Endothelial cell (in vitro differentiated cells): ENCODE measurements around the gene CYBB. TPM values are rescaled to one million over a fixed set of nuclear protein-coding genes. Genes with fewer than 3 reads are reported as not detected.

Experiments
- DNase-seq: peaks from one replicate; pipeline ENCODE4 v3.0.0; 2021; ENCODE audit warnings: low spot score
- H3K27ac Mint-ChIP-seq: one replicate; pipeline ENCODE4 v1.8.0; 2021; ENCODE audit warnings: mixed read lengths, inconsistent platforms; ENCODE audit not compliant: unreplicated experiment
- H3K27me3 Mint-ChIP-seq: one replicate; pipeline ENCODE4 v1.8.0; 2021; ENCODE audit warnings: mild to moderate bottlenecking, moderate library complexity, mixed read lengths, inconsistent platforms; ENCODE audit not compliant: unreplicated experiment
- H3K36me3 Mint-ChIP-seq: one replicate; pipeline ENCODE4 v1.8.0; 2021; ENCODE audit warnings: mild to moderate bottlenecking, low read depth, mixed read lengths, inconsistent platforms; ENCODE audit not compliant: unreplicated experiment
- H3K4me1 Mint-ChIP-seq: one replicate; pipeline ENCODE4 v1.8.0; 2021; ENCODE audit warnings: mild to moderate bottlenecking, mixed read lengths, inconsistent platforms; ENCODE audit not compliant: unreplicated experiment
- H3K4me3 Mint-ChIP-seq: one replicate; pipeline ENCODE4 v1.8.0; 2021; ENCODE audit warnings: mild to moderate bottlenecking, mixed read lengths, inconsistent platforms; ENCODE audit not compliant: unreplicated experiment
- H3K9me3 Mint-ChIP-seq: one replicate; pipeline ENCODE4 v1.8.0; 2021; ENCODE audit warnings: mixed read lengths, inconsistent platforms; ENCODE audit not compliant: unreplicated experiment
- CTCF ChIP-seq: fragments of 200-600 bp; sonication (generic); IDR thresholded peaks from one replicate; pipeline ENCODE4 v1.5.0; 2021; ENCODE audit warnings: antibody characterized with exemption; ENCODE audit not compliant: unreplicated experiment
- total RNA-seq: library from RNA; stranded (reverse); fragmentation: NEBNext Ultra II Directional; extraction: Animal tissue kit (Norgen Biotek cat#: 25700); gene quantifications from one replicate; pipeline ENCODE4 v1.2.1, GENCODE V29; 2021; ENCODE audit not compliant: unreplicated experiment

The CYBB gene
- total RNA-seq, 1 donor from 2014 or later = not detected

GRCh38 chrX:37820646-37821045, 40.8 kb downstream of the CYBB start:
- Mint-ChIP-seq H3K4me3 (no peak overlapping the region), H3K9me3 (no peaks in the 10 kb centered on the region), H3K27ac (no peak overlapping the region), H3K36me3 (no peaks in the 10 kb centered on the region), H3K27me3 (no peaks in the 10 kb centered on the region), H3K4me1 (peaks cover 2% of the 10 kb centered on the region)
- no peak for TF ChIP-seq CTCF
- no peak for DNase-seq

DNA sequence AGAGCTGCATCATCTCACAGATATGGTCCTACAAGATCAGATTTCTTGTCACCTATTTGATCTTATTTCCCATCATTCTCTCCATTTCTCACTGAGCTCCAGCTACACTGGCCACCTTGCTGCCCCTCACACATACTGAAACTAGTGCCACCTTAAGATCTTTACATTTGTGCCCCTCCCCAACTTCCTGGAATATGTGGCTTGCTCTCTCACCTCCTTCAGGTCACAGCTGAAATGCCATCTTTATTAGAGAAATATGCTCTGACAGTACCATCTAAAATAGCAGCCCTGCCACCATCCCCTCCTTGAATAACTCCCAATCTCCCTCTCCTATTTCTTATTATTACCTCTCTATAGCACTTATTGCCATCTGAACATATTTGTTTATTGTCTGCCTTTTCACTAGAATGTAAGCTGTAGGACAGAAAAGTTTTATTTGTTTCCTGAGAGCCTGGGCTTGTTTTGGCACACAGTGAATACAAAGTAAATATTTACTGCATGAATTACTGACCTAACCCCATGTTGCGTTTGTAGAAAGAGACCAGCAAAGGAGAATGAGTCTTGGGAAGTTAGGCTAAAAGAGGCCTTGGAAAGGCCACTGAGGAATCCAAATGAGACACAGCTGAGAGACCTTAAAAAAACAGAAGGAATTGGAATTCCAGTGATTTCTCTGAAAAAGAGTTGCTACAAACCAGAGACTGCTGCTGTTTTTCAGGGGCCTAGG, 44.8 kb downstream of the CYBB start:
- DNase-seq = no peak
- TF ChIP-seq CTCF = no peak
- H3K9me3 Mint-ChIP-seq = no peaks in the 10 kb centered on the region
- H3K4me3 Mint-ChIP-seq = no peak overlapping the region
- H3K4me1 Mint-ChIP-seq = no peaks in the 10 kb centered on the region
- H3K27ac Mint-ChIP-seq = no peak overlapping the region
- H3K27me3 Mint-ChIP-seq = no peaks in the 10 kb centered on the region
- H3K36me3 Mint-ChIP-seq = no peaks in the 10 kb centered on the region

- Mint-ChIP-seq H3K9me3 (no peaks in the 10 kb centered on the region), H3K4me3 (no peak overlapping the region), H3K27me3 (no peaks in the 10 kb centered on the region), H3K4me1 (no peaks in the 10 kb centered on the region), H3K27ac (no peak overlapping the region), H3K36me3 (no peaks in the 10 kb centered on the region)
- DNase-seq = peak; percentile 28
- TF ChIP-seq CTCF = peak; percentile 72
These were observed 45.5 kb downstream of the CYBB start for GRCh38 chrX:37825215-37825842.

DNA sequence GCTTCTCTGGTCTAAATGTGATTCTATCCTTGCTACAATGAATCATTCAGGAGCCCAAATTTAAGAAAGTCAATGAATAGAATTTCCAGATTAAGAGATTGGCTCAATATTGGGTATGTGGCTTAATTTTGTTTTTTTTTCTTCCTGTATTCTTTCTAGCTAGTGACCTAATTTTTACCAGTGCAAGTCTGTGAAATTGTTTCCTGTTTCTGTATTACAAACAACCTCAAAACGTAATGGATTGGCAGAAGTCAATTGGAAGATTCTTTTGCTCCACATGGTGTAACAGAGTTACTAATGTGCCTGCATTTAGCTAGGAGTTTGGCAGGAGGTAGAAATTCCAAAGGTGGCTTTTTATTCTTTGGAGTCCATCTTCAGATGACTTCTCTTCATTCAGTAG, 49.9 kb downstream of the CYBB start:
- Mint-ChIP-seq H3K27ac (no peak overlapping the region), H3K36me3 (no peaks in the 10 kb centered on the region), H3K27me3 (no peaks in the 10 kb centered on the region), H3K4me1 (no peaks in the 10 kb centered on the region), H3K9me3 (no peaks in the 10 kb centered on the region), H3K4me3 (no peak overlapping the region)
- DNase-seq = no peak
- TF ChIP-seq CTCF = no peak

DNA sequence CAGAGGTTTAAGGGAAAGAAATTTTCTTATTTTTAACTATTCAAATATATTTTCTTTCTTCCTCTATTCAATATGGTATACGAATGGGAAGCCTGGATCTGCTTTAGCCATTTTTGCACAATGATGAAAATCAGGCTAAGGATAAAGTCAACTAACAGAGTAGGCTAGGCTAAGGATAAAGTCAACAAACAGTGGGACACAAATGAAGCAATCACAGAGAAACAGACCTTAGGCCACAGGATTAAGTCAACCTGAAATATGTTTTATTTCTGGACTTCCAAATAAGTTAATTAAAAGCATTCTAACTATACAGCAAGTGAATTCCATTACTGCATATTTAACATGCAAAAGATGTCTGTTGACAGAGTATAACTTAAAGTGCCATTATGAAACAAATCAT, 50.5 kb downstream of the CYBB start:
- H3K27me3 Mint-ChIP-seq = no peaks in the 10 kb centered on the region
- no peak overlapping the region for H3K27ac Mint-ChIP-seq
- no peak for DNase-seq
- H3K36me3 Mint-ChIP-seq = no peaks in the 10 kb centered on the region
- no peaks in the 10 kb centered on the region for H3K9me3 Mint-ChIP-seq
- H3K4me1 Mint-ChIP-seq = no peaks in the 10 kb centered on the region
- no peak for TF ChIP-seq CTCF
- no peak overlapping the region for H3K4me3 Mint-ChIP-seq
